ENCODE data around the gene GPR42. TPM values are rescaled to one million over a fixed set of nuclear protein-coding genes. Genes with fewer than 3 reads are reported as not detected.

GPR42 gene
- total and polyA plus RNA-seq, 10 of the 15 experiments (the other 5 are each of a cell fraction or from before 2014, with no cell fraction given), result 0.13 TPM; not detected in 9

DNA sequence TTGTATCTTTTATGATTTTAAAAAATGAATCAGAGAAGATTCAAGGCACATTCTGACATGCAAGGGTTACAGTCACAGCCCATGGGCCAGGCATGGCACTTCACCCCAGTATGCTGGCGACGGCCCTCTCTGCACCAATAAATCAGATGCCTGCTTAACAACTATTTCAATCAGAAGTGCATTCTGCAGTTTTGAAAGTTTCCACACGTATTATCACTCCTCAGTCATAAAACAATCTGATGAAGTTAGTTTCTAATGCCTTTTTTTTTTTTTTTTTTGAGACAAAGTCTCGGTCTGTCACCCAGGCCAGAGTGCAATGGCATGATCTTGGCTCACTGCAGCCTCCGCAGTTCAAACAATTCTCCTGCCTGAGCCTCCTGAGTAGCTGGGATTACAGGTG, 48.9 kb downstream of the GPR42 start:
- Histone ChIP-seq H3K79me2 (ENCODE audit: control insufficient read depth, insufficient read depth, low read length) (no peaks in the 10 kb centered on the region), H3K4me2 (ENCODE audit: control insufficient read depth, insufficient read depth) (no peak overlapping the region), H4K20me1 (ENCODE audit: control insufficient read depth, insufficient read depth) (no peaks in the 10 kb centered on the region), H3K4me1 (ENCODE audit: control insufficient read depth, insufficient read depth, low read length) (peaks cover 36% of the 10 kb centered on the region), H3K9me3 (replicated peaks; ENCODE audit: control insufficient read depth, insufficient read depth, low read length) (no peaks in the 10 kb centered on the region), H3K9ac (ENCODE audit: control insufficient read depth, insufficient read depth, low read length) (no peak overlapping the region), H3K4me3 (no peak overlapping the region), H3K27ac (ENCODE audit: control insufficient read depth, insufficient read depth) (peak overlapping the region; percentile 68; the same call in 1 of the 2 replicates), H3K27me3 (replicated peaks in 1 of 2; ENCODE audit: control insufficient read depth in 2 of 2, insufficient read depth in 2 of 2, low read length in 1 of 2) (no peaks in the 10 kb centered on the region), H2AFZ (ENCODE audit: control insufficient read depth, low read depth, low read length) (no peak overlapping the region), H3K36me3 (ENCODE audit: control insufficient read depth in 2 of 2, insufficient read depth in 2 of 2, low read length in 1 of 2) (no peaks in the 10 kb centered on the region)
- CTCF ChIA-PET, result interaction anchor here (0.7 to 8.8 kb wide), 13 partner anchors 9 to 100 kb away, joined by 3 to 86 read pairs (median 7); no protein-coding TSS in a partner anchor
- intact Hi-C loops (cut with micrococcal nuclease; ENCODE audit: unreplicated experiment) (loop anchor here (1.0 to 5.0 kb wide), 3 partner anchors 43 to 67 kb away; no protein-coding TSS in a partner anchor), in situ Hi-C loops (cut with MboI) (no loop called here)
- SMC1A ChIA-PET (ENCODE audit: uncharacterized antibody, unreplicated experiment), result interaction anchor here (1.2 to 13.1 kb wide), 15 partner anchors 8 to 88 kb away, joined by 3 to 237 read pairs (median 6); partner anchors contain the start of genes FFAR1, FFAR2 and FFAR3
- RAD21 ChIA-PET (ENCODE audit: unreplicated experiment), result interaction anchor here (0.7 to 8.4 kb wide), 15 partner anchors 13 to 87 kb away, joined by 3 to 110 read pairs (median 32); partner anchors contain the start of genes FFAR1 and FFAR2
- ATAC-seq, result no peak
- no peak for DNase-seq (ENCODE audit: low read depth, low spot score)
- TF ChIP-seq CBFB (IDR thresholded peaks at IDR 0.05; ENCODE audit: low read depth) (0 out of 2 replicates have a peak, but pooled peaks have one; percentile 11), TCF7 (IDR thresholded peaks at IDR 0.05; ENCODE audit: borderline replicate concordance) (no peak)
- WGBS (ENCODE audit: insufficient coverage, insufficient replicate concordance, low lambda C conversion rate, missing lambda C conversion rate), result 84% methylated on average over 5 of the region's 5 CpGs
- POLR2A ChIA-PET, result interaction anchor here (0.6 to 6.6 kb wide), 13 partner anchors 11 to 87 kb away, joined by 3 to 67 read pairs (median 5); no protein-coding TSS in a partner anchor
- BruUV-seq (replicated peaks), result no TSS peak
- FAIRE-seq, result no peak

DNA sequence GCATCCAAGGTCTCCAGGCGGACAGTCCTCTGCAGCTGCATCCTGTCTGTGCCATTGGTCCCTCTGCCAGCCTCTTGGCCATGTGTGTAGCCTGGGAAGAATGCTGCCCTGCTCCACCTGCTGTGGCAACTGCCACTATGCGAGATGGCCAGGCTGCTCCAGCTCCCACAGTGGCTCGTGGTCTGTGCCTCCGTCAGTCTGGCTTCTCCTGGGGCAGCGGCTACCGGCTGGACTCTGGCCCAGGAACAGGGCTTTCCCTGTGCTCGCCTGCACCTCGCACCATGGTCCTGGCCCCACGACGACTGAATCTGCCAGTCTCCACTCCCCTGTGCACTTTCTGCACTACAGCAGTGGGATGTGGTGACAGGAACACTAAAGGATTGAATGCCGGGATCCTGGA, 50.5 kb downstream of the GPR42 start:
- H3K9me3 ChIP-seq (replicated peaks; ENCODE audit: control insufficient read depth, insufficient read depth, low read length), result no peaks in the 10 kb centered on the region
- ChIA-PET SMC1A (ENCODE audit: uncharacterized antibody, unreplicated experiment) (interaction anchor here (1.1 to 13.1 kb wide), 8 partner anchors 16 to 74 kb away, joined by 4 to 237 read pairs (median 52); partner anchors contain the start of genes FFAR1, FFAR2 and FFAR3), POLR2A (interaction anchor here (1.0 to 4.9 kb wide), 5 partner anchors 37 to 48 kb away, joined by 3 to 37 read pairs (median 5); no protein-coding TSS in a partner anchor), RAD21 (ENCODE audit: unreplicated experiment) (interaction anchor here (1.1 to 8.4 kb wide), 8 partner anchors 9 to 74 kb away, joined by 4 to 90 read pairs (median 38); no protein-coding TSS in a partner anchor), CTCF (interaction anchor here (0.9 to 8.8 kb wide), 9 partner anchors 7 to 74 kb away, joined by 3 to 86 read pairs (median 6); no protein-coding TSS in a partner anchor)
- FAIRE-seq, result no peak
- H3K79me2 ChIP-seq (ENCODE audit: control insufficient read depth, insufficient read depth, low read length), result no peaks in the 10 kb centered on the region
- no peaks in the 10 kb centered on the region for H3K36me3 ChIP-seq (ENCODE audit: control insufficient read depth in 2 of 2, insufficient read depth in 2 of 2, low read length in 1 of 2)
- BruUV-seq (replicated peaks), result no TSS peak
- H2AFZ ChIP-seq (ENCODE audit: control insufficient read depth, low read depth, low read length), result no peak overlapping the region
- intact Hi-C loops (cut with micrococcal nuclease; ENCODE audit: unreplicated experiment), result no loop called here
- no peak overlapping the region for H3K4me2 ChIP-seq (ENCODE audit: control insufficient read depth, insufficient read depth)
- no peaks in the 10 kb centered on the region for H3K27me3 ChIP-seq (replicated peaks in 1 of 2; ENCODE audit: control insufficient read depth in 2 of 2, insufficient read depth in 2 of 2, low read length in 1 of 2)
- DNase-seq (ENCODE audit: low read depth, low spot score), result no peak
- no peak for ATAC-seq
- peaks cover 29% of the 10 kb centered on the region for H3K4me1 ChIP-seq (ENCODE audit: control insufficient read depth, insufficient read depth, low read length)
- H3K27ac ChIP-seq (ENCODE audit: control insufficient read depth, insufficient read depth), result no peak overlapping the region
- H3K4me3 ChIP-seq, result no peak overlapping the region
- 57% methylated on average over 11 of the region's 11 CpGs for WGBS (ENCODE audit: insufficient coverage, insufficient replicate concordance, low lambda C conversion rate, missing lambda C conversion rate)
- in situ Hi-C loops (cut with MboI), result no loop called here
- no peaks in the 10 kb centered on the region for H4K20me1 ChIP-seq (ENCODE audit: control insufficient read depth, insufficient read depth)
- TF ChIP-seq CBX5 (IDR thresholded peaks at IDR 0.05; ENCODE audit: low read depth) (no peak), SUZ12 (IDR thresholded peaks at IDR 0.05; ENCODE audit: unreplicated experiment) (no peak), SIN3A (IDR thresholded peaks at IDR 0.05; ENCODE audit: low read depth, low read length) (no peak), IKZF1 (conservative IDR thresholded peaks at IDR 0.05) (0 out of 2 replicates have a peak, but pooled peaks have one; percentile 20), CBX3 (IDR thresholded peaks at IDR 0.05; ENCODE audit: borderline replicate concordance, low read depth) (no peak), FOXK2 (IDR thresholded peaks at IDR 0.05) (no peak), EZH2 (IDR thresholded peaks at IDR 0.05; ENCODE audit: borderline replicate concordance, control insufficient read depth, low read depth, low read length) (no peak)
- TF ChIP-seq, protein P1, sequence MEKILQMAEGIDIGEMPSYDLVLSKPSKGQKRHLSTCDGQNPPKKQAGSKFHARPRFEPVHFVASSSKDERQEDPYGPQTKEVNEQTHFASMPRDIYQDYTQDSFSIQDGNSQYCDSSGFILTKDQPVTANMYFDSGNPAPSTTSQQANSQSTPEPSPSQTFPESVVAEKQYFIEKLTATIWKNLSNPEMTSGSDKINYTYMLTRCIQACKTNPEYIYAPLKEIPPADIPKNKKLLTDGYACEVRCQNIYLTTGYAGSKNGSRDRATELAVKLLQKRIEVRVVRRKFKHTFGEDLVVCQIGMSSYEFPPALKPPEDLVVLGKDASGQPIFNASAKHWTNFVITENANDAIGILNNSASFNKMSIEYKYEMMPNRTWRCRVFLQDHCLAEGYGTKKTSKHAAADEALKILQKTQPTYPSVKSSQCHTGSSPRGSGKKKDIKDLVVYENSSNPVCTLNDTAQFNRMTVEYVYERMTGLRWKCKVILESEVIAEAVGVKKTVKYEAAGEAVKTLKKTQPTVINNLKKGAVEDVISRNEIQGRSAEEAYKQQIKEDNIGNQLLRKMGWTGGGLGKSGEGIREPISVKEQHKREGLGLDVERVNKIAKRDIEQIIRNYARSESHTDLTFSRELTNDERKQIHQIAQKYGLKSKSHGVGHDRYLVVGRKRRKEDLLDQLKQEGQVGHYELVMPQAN (conservative IDR thresholded peaks at IDR 0.05), result no peak
- H3K9ac ChIP-seq (ENCODE audit: control insufficient read depth, insufficient read depth, low read length), result no peak overlapping the region

Data from GM12878 (cell line).